RWPE2 (cell line): ENCODE data around the gene TMBIM1.

Source experiments
- ATAC-seq: fragments of 200-7000 bp; cut with Tn5 transposase; 3 replicates; pipeline ENCODE4 v1.9.1; 2021; ENCODE audit warnings: low read depth
- DNase-seq: peaks from one replicate; pipeline ENCODE4 v3.0.0-alpha.2; 2020; ENCODE audit warnings: low spot score
- H3K27ac ChIP-seq: fragments of 450-650 bp; 2 replicates; pipeline ENCODE4 v1.5.1; 2017; ENCODE audit warnings: mild to moderate bottlenecking; ENCODE audit not compliant: poor library complexity, severe bottlenecking
- H3K27me3 ChIP-seq: fragments of 250-450 bp; sonication (Bioruptor Pico); 2 replicates; pipeline ENCODE4 v1.5.1; 2021; ENCODE audit warnings: mild to moderate bottlenecking, moderate library complexity; ENCODE audit not compliant: insufficient read depth, poor library complexity, severe bottlenecking
- H3K36me3 ChIP-seq: fragments of 250-450 bp; sonication (Bioruptor Pico); 2 replicates; pipeline ENCODE4 v1.5.1; 2020; ENCODE audit warnings: low read depth, mild to moderate bottlenecking, moderate library complexity
- H3K4me1 ChIP-seq: fragments of 250-450 bp; sonication (Bioruptor Pico); 2 replicates; pipeline ENCODE4 v1.5.1; 2021; ENCODE audit warnings: mild to moderate bottlenecking, moderate library complexity; ENCODE audit not compliant: insufficient read depth, poor library complexity, severe bottlenecking
- H3K4me3 ChIP-seq: fragments of 250-450 bp; sonication (Bioruptor Pico); 2 replicates; pipeline ENCODE4 v1.5.1; 2021; ENCODE audit warnings: mild to moderate bottlenecking, moderate library complexity; ENCODE audit not compliant: severe bottlenecking
- H3K9me3 ChIP-seq: fragments of 250-450 bp; sonication (Bioruptor Pico); 2 replicates; pipeline ENCODE4 v1.5.1; 2021; ENCODE audit warnings: mild to moderate bottlenecking, moderate library complexity; ENCODE audit not compliant: severe bottlenecking
- TF ChIP-seq, protein P1 (sequence below): fragments of 450-650 bp; IDR thresholded peaks from one replicate; pipeline ENCODE4 v1.5.1; 2017; ENCODE audit warnings: mild to moderate bottlenecking, moderate library complexity; ENCODE audit not compliant: poor library complexity, severe bottlenecking

Gene TMBIM1

DNA sequence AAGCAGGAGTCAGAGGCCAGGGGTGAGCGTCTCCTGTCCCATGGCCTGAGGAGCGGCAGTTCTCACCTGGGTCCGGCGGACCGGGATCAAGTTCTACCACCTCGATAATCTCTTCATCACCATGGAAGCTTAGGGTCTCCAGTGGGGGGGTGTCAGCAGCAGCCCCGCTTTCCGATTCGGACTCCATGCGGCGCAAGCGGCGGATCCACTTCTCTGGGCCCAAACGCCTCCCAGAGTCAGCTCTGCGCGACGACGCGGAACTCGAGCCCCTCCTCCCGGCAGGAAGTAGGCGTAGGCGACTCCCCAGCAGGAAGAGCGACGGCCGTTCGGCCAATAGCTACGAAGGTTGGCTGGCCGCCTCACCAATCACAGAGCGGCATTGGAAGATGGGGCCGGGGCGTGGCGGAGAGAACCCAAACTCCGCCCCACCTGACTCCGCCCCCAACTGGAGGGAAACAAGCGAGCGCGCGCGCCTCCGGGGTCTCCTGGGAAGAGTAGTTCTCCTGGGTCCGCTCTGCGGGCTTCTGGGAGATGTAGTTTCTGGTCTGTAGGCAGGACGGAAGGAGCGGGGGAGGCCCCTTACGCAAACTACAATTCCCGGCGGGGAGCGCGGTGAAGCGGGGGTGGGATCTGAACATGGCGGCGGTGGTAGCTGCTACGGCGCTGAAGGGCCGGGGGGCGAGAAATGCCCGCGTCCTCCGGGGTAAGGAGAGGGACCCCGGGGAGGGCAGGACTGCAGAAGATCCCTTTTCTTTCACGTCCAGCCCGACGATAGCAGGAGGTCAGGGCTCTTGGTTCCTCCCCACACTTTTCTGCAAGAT lies 22.2 kb downstream of the TMBIM1 start, which contains the start of the genes AAMP and PNKD:
TSS of gene AAMP (minus strand) at position 238 of the 821 bp plus-strand sequence. CDS start at position 187, 51 bp downstream.
TSS of gene PNKD (plus strand) at position 620 of the 821 bp plus-strand sequence. CDS start at position 637, 17 bp downstream.
- ATAC-seq (peak; percentile 81), DNase-seq (peak; percentile 99)
- TF ChIP-seq, protein P1, sequence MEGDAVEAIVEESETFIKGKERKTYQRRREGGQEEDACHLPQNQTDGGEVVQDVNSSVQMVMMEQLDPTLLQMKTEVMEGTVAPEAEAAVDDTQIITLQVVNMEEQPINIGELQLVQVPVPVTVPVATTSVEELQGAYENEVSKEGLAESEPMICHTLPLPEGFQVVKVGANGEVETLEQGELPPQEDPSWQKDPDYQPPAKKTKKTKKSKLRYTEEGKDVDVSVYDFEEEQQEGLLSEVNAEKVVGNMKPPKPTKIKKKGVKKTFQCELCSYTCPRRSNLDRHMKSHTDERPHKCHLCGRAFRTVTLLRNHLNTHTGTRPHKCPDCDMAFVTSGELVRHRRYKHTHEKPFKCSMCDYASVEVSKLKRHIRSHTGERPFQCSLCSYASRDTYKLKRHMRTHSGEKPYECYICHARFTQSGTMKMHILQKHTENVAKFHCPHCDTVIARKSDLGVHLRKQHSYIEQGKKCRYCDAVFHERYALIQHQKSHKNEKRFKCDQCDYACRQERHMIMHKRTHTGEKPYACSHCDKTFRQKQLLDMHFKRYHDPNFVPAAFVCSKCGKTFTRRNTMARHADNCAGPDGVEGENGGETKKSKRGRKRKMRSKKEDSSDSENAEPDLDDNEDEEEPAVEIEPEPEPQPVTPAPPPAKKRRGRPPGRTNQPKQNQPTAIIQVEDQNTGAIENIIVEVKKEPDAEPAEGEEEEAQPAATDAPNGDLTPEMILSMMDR: no peak
- Histone ChIP-seq H3K27me3 (no peaks in the 10 kb centered on the region), H3K4me3 (peak within 1 kb of the TSS; percentile 60), H3K4me1 (peaks cover 18% of the 10 kb centered on the region), H3K27ac (peak within 1 kb of the TSS; percentile 62), H3K36me3 (peaks cover 50% of the 10 kb centered on the region), H3K9me3 (no peaks in the 10 kb centered on the region)

DNA sequence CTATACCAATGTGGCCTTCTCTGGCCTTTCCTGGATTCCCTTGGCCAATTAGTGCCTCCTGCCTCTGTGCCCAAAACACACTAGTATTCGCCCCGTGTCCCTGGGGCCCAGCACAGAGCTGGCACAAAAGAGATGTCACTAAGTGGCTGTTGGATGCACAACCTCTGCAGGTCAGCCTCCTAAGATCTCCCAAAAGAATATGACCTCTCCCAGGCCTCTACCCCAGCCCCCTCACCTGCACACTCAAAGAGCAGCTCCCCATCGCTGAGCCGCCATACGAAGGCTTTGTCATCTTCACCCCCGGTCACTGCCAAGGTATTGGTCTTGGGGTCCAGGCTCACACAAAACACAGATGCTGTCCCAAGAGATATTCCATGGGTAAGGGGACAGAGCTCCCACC lies 25.0 kb downstream of the TMBIM1 start:
- no peak overlapping the region for H3K27ac ChIP-seq
- H3K36me3 ChIP-seq: peaks cover 26% of the 10 kb centered on the region
- TF ChIP-seq, protein P1: no peak
- no peak overlapping the region for H3K4me3 ChIP-seq
- peaks cover 10% of the 10 kb centered on the region for H3K4me1 ChIP-seq
- H3K27me3 ChIP-seq: no peaks in the 10 kb centered on the region
- no peaks in the 10 kb centered on the region for H3K9me3 ChIP-seq
- ATAC-seq: no peak
- no peak for DNase-seq

DNA sequence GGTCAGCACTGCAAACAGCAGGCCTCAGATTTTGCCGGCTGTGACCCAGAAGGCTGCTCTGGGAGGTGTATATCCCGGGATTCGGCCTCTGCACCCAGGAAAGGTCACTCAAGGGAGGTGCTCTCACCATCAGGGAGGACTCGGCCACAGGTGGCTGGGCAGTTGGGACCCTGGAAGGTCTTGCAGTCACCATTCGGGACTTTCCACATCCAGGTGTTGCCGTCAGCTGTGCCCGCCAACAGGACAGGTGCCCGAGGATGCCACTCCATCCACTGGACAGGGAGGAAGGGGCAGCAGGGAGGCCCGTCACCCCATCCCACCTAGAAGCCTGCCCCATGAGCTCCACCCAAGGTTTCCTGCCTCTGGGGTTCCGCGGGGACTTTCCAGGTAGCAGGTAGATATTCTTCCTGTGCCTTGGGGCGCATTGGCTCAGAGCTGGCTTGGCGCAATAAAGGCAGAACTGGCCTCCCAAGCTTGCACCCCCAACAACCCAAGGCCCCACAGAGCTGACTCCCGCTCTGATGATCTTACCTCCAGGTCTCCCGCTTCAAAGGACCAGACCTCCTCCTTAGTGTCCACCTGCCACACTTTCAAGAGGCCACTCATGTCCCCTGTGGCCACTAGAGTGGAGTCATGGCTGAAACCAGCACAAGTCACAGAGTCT lies 25.9 kb downstream of the TMBIM1 start:
- DNase-seq: no peak
- Histone ChIP-seq H3K27ac (no peak overlapping the region), H3K36me3 (peaks cover 18% of the 10 kb centered on the region), H3K27me3 (no peaks in the 10 kb centered on the region), H3K9me3 (no peaks in the 10 kb centered on the region), H3K4me3 (no peak overlapping the region), H3K4me1 (peaks cover 2% of the 10 kb centered on the region)
- ATAC-seq: no peak
- TF ChIP-seq, protein P1: no peak

DNA sequence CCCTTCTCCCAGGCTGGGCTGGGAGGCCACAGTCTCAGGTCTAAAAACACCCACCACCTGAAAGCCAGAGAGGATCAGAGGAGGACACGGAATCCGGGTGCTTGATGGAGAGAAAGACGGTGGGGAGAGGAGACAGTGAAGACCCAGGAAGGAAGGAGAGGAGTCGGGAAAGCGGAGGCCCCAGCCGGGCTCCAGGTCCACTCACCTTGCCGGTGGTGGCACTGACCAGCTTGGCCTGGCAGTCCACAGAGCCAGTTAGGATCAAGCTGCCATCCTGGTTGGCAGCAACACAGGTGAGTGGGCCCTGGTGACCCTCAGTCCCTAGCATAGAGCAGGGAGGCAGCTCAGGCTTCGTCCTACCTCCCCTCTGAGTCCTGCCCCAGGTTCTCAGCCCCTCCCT lies 26.7 kb downstream of the TMBIM1 start:
- ATAC-seq (no peak), DNase-seq (no peak)
- Histone ChIP-seq H3K27me3 (no peaks in the 10 kb centered on the region), H3K36me3 (peaks cover 18% of the 10 kb centered on the region), H3K4me3 (no peak overlapping the region), H3K4me1 (no peaks in the 10 kb centered on the region), H3K27ac (no peak overlapping the region), H3K9me3 (no peaks in the 10 kb centered on the region)
- TF ChIP-seq, protein P1: no peak
